Measurements from ENCODE around the gene GLIS1. TPM values are rescaled to one million over a fixed set of nuclear protein-coding genes. Genes with fewer than 3 reads are reported as not detected.

Gene GLIS1
- total RNA-seq, 1 experiment from 2014 or later, result 0.24 TPM

- TF ChIP-seq CTCF (IDR thresholded peaks at IDR 0.05), result no peak
- TF ChIP-seq EMX1 (CRISPR knock-in tag; IDR thresholded peaks at IDR 0.05), result no peak
- no peak for TF ChIP-seq ZBTB21 (CRISPR knock-in tag; IDR thresholded peaks at IDR 0.05; ENCODE audit: borderline replicate concordance)
- TF ChIP-seq NFYB (CRISPR knock-in tag; conservative IDR thresholded peaks at IDR 0.05; ENCODE audit: low read depth), result no peak
- TF ChIP-seq USF1 (CRISPR knock-in tag; IDR thresholded peaks at IDR 0.05), result no peak
- no peak for TF ChIP-seq SMAD3 (CRISPR knock-in tag; IDR thresholded peaks at IDR 0.05; ENCODE audit: borderline replicate concordance)
- no peak for TF ChIP-seq CBFB (CRISPR knock-in tag; IDR thresholded peaks at IDR 0.05; ENCODE audit: low read depth)
- TF ChIP-seq JAZF1 (CRISPR knock-in tag; IDR thresholded peaks at IDR 0.05), result no peak
- no peak for TF ChIP-seq ZSCAN18 (CRISPR knock-in tag; IDR thresholded peaks at IDR 0.05)
Measured at GRCh38 chr1:53722025-53722424, 16.9 kb downstream of the GLIS1 start (continued).

GRCh38 chr1:53721088-53721487, 17.9 kb downstream of the GLIS1 start:
- ATAC-seq (no peak), DNase-seq (ENCODE audit: low spot score) (no peak)
- CTCF ChIA-PET, result no interaction called here
- H3K36me3 Mint-ChIP-seq, result no peaks in the 10 kb centered on the region
- H3K9me3 Mint-ChIP-seq, result no peaks in the 10 kb centered on the region
- H3K27ac Mint-ChIP-seq, result no peak overlapping the region
- H3K4me3 Mint-ChIP-seq, result no peak overlapping the region
- no peak for TF ChIP-seq MXD4 (CRISPR knock-in tag; IDR thresholded peaks at IDR 0.05; ENCODE audit: borderline replicate concordance)
- POLR2A ChIA-PET, result interaction anchor here (0.9 kb wide), 1 partner anchor 12 kb away, joined by 6 read pairs; no protein-coding TSS in a partner anchor
- no peaks in the 10 kb centered on the region; the same call in 1 of the 2 replicates for H3K27me3 Mint-ChIP-seq (ENCODE audit: low read depth)
- peaks cover 6% of the 10 kb centered on the region for H3K4me1 Mint-ChIP-seq

- Mint-ChIP-seq H3K4me1 (no peaks in the 10 kb centered on the region), H3K36me3 (no peaks in the 10 kb centered on the region), H3K4me3 (no peak overlapping the region), H3K9me3 (no peaks in the 10 kb centered on the region), H3K27me3 (ENCODE audit: low read depth) (no peaks in the 10 kb centered on the region; the same call in 1 of the 2 replicates), H3K27ac (no peak overlapping the region)
- ChIA-PET POLR2A (no interaction called here), CTCF (no interaction called here)
- ATAC-seq (no peak), DNase-seq (ENCODE audit: low spot score) (no peak)
- no peak for TF ChIP-seq OVOL2 (CRISPR knock-in tag; IDR thresholded peaks at IDR 0.05; ENCODE audit: borderline replicate concordance)
- TF ChIP-seq ZNF219 (CRISPR knock-in tag; IDR thresholded peaks at IDR 0.05; ENCODE audit: borderline replicate concordance), result no peak
- no peak for TF ChIP-seq PRDM15 (CRISPR knock-in tag; IDR thresholded peaks at IDR 0.05)
- TF ChIP-seq GRHL2 (CRISPR knock-in tag; IDR thresholded peaks at IDR 0.05; ENCODE audit: insufficient replicate concordance, severe bottlenecking), result no peak
- TF ChIP-seq IRF1 (CRISPR knock-in tag; IDR thresholded peaks at IDR 0.05), result no peak
- TF ChIP-seq FOXJ3 (CRISPR knock-in tag; IDR thresholded peaks at IDR 0.05; ENCODE audit: borderline replicate concordance), result no peak
- no peak for TF ChIP-seq STAT6 (CRISPR knock-in tag; conservative IDR thresholded peaks at IDR 0.05; ENCODE audit: low read depth)
- TF ChIP-seq NFE2L1 (CRISPR knock-in tag; IDR thresholded peaks at IDR 0.05), result no peak
- no peak for TF ChIP-seq TCF7 (CRISPR knock-in tag; IDR thresholded peaks at IDR 0.05; ENCODE audit: low read depth)
- no peak for TF ChIP-seq ZNF317 (CRISPR knock-in tag; IDR thresholded peaks at IDR 0.05; ENCODE audit: borderline replicate concordance, low read depth)
- no peak for TF ChIP-seq ELF4 (CRISPR knock-in tag; IDR thresholded peaks at IDR 0.05; ENCODE audit: low read depth)
Measured at GRCh38 chr1:53719469-53719868, 19.5 kb downstream of the GLIS1 start.
